Testis (tissue), 3 donors: ENCODE measurements around the gene SLCO4A1. TPM values are rescaled to one million over a fixed set of nuclear protein-coding genes. Genes with fewer than 3 reads are reported as not detected.

Experiments
- DNase-seq: peaks from one replicate; pipeline ENCODE4 v3.0.0-alpha.2; 2019
- H3K27ac ChIP-seq, 2 donors: fragments of 200-600 bp; sonication (generic); one replicate each; pipeline ENCODE4 v1.5.1; 2019
- H3K27me3 ChIP-seq: fragments of 200-600 bp; sonication (generic); one replicate; pipeline ENCODE4 v1.5.1; 2019
- H3K36me3 ChIP-seq: fragments of 200-600 bp; sonication (generic); one replicate; pipeline ENCODE4 v1.5.1; 2017; ENCODE audit warnings: low read depth; ENCODE audit errors: missing control alignments
- H3K4me1 ChIP-seq: fragments of 200-600 bp; sonication (generic); one replicate; pipeline ENCODE4 v1.5.1; 2019
- H3K4me3 ChIP-seq, 2 donors: fragments of 200-600 bp; sonication (generic); one replicate each; pipeline ENCODE4 v1.5.1; 2017 to 2019
- H3K9me3 ChIP-seq: fragments of 200-600 bp; sonication (generic); one replicate; pipeline ENCODE4 v1.5.1; 2017
- CTCF ChIP-seq, 3 experiments: fragments of 450-650 bp in 2 of 3; fragments of 200-600 bp in 1 of 3; sonication (generic) in 1 of 3; IDR thresholded peaks; one replicate each; pipeline ENCODE4 v1.5.1; 2016 to 2019; ENCODE audit warnings: antibody characterized with exemption in 3 of 3, mild to moderate bottlenecking in 2 of 3, moderate library complexity in 1 of 3
- POLR2A ChIP-seq: fragments of 450-650 bp; IDR thresholded peaks from one replicate; pipeline ENCODE4 v1.6.1; 2017; ENCODE audit warnings: antibody characterized with exemption, mild to moderate bottlenecking, moderate library complexity
- WGBS, 2 donors: methylation state at CpG; one replicate each; pipeline ENCODE4 v1.1.5; 2018; 5-methylcytosine and 5-hydroxymethylcytosine counted together
- intact Hi-C: fragments of 100-400 bp; cut with DNase I; formaldehyde crosslinking; loops from one replicate; pipeline ENCODE4 v1.15.1; 2023; ENCODE audit warnings: low total_unique reads
- polyA plus RNA-seq: library from polyadenylated mRNA; stranded (reverse); fragments of 350-450 nt; fragmentation: Illumina TruSeq; extraction: RNeasy Lipid Tissue Mini Kit (QIAGEN cat#74804); gene quantifications from one replicate; pipeline ENCODE4 v1.2.3, GENCODE V29; 2014; ENCODE audit warnings: low read depth, low replicate concordance; ENCODE audit not compliant: insufficient read depth
- total RNA-seq, 2 donors: library from RNA; depleted of rRNA; stranded (reverse); fragments of >200 nt; gene quantifications; one replicate each; pipeline ENCODE4 v1.2.3, GENCODE V29; 2016

The SLCO4A1 gene
- total and polyA plus RNA-seq, 3 donors from 2014 or later, result 4.2 to 14.2 (median 9.8) TPM

- Histone ChIP-seq H3K27ac (no peak overlapping the region), H3K36me3 (no peaks in the 10 kb centered on the region), H3K4me3 (no peak overlapping the region), H3K27me3 (no peaks in the 10 kb centered on the region), H3K4me1 (no peaks in the 10 kb centered on the region), H3K9me3 (no peaks in the 10 kb centered on the region)
- intact Hi-C loops, result no loop called here
- TF ChIP-seq POLR2A (no peak), CTCF (IDR thresholded peaks at IDR 0.05) (no peak)
- DNase-seq, result no peak
- WGBS, 2 donors, result 78 to 90% methylated on average over 15 to 17 of the region's 17 CpGs
Observed at GRCh38 chr20:62689861-62690260, 47.6 kb downstream of the SLCO4A1 start.

GRCh38 chr20:62690261-62690820 lies 48.0 kb downstream of the SLCO4A1 start:
- WGBS, 2 donors, result 92% methylated on average over 16 to 17 of the region's 17 CpGs
- Histone ChIP-seq H3K4me1 (no peaks in the 10 kb centered on the region), H3K27ac (no peak overlapping the region), H3K9me3 (no peaks in the 10 kb centered on the region), H3K27me3 (no peaks in the 10 kb centered on the region), H3K4me3 (no peak overlapping the region), H3K36me3 (no peaks in the 10 kb centered on the region)
- no peak for TF ChIP-seq CTCF (IDR thresholded peaks at IDR 0.05)
- no peak for TF ChIP-seq POLR2A
- DNase-seq, result no peak
- intact Hi-C loops, result no loop called here

GRCh38 chr20:62691487-62691886 lies 49.2 kb downstream of the SLCO4A1 start:
- Histone ChIP-seq H3K36me3 (no peaks in the 10 kb centered on the region), H3K27ac (no peak overlapping the region), H3K27me3 (no peaks in the 10 kb centered on the region), H3K4me1 (no peaks in the 10 kb centered on the region), H3K9me3 (no peaks in the 10 kb centered on the region), H3K4me3 (no peak overlapping the region)
- WGBS, 2 donors, result 78 to 80% methylated on average over 14 to 15 of the region's 15 CpGs
- no peak for DNase-seq
- intact Hi-C loops, result no loop called here
- no peak for TF ChIP-seq POLR2A
- TF ChIP-seq CTCF (IDR thresholded peaks at IDR 0.05), result no peak

GRCh38 chr20:62692176-62692575 lies 49.9 kb downstream of the SLCO4A1 start:
- H3K4me3 ChIP-seq, result no peak overlapping the region
- H3K27me3 ChIP-seq, result no peaks in the 10 kb centered on the region
- H3K9me3 ChIP-seq, result no peaks in the 10 kb centered on the region
- no peak for TF ChIP-seq POLR2A
- no peak for TF ChIP-seq CTCF (IDR thresholded peaks at IDR 0.05)
- intact Hi-C loops, result no loop called here
- whole genome bisulfite sequencing, 2 donors, result 91 to 95% methylated on average over 4 to 8 of the region's 8 CpGs
- H3K27ac ChIP-seq, result no peak overlapping the region
- no peaks in the 10 kb centered on the region for H3K36me3 ChIP-seq
- no peaks in the 10 kb centered on the region for H3K4me1 ChIP-seq
- DNase-seq, result no peak

- Histone ChIP-seq H3K27me3 (no peaks in the 10 kb centered on the region), H3K4me3 (no peak overlapping the region), H3K4me1 (no peaks in the 10 kb centered on the region), H3K36me3 (no peaks in the 10 kb centered on the region), H3K9me3 (no peaks in the 10 kb centered on the region), H3K27ac (no peak overlapping the region)
- WGBS, 2 donors, result 86% methylated on average over 16 to 22 of the region's 22 CpGs
- no peak for TF ChIP-seq POLR2A
- TF ChIP-seq CTCF (IDR thresholded peaks at IDR 0.05), result no peak
- DNase-seq, result no peak
- intact Hi-C loops, result no loop called here
Observed at GRCh38 chr20:62692801-62693523, 50.7 kb downstream of the SLCO4A1 start.
